HG02763 (cell line): ENCODE measurements around the gene ABI3.
A peak's percentile ranks its signal among the peaks of the same experiment; 100 is the strongest.

ENCODE experiments used
- ATAC-seq: cut with Tn5 transposase; IDR thresholded peaks from one replicate; pipeline ENCODE4 v1.9.1; 2021; ENCODE audit warnings: mild to moderate bottlenecking, moderate library complexity; ENCODE audit not compliant: unreplicated experiment

Gene ABI3

DNA sequence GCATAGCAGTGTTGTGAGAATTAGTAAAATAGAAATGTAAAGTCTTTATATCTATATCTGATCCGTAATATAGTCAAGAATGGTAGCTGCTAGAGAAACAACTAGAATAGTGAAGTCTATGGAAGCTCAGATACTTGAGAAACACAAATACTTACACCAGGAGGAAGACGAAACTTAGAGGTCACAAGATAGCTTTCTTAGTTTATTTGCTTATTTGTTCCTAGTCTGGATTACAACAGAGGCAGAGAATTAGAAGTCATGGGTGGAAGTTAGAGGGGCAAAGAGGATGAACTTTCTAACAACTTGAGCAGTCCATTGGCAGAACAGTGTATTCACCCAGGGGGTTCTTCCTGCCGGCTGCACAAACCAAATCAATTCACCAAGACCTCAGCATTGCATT is 14.0 kb upstream of the ABI3 start:
- no peak for ATAC-seq

DNA sequence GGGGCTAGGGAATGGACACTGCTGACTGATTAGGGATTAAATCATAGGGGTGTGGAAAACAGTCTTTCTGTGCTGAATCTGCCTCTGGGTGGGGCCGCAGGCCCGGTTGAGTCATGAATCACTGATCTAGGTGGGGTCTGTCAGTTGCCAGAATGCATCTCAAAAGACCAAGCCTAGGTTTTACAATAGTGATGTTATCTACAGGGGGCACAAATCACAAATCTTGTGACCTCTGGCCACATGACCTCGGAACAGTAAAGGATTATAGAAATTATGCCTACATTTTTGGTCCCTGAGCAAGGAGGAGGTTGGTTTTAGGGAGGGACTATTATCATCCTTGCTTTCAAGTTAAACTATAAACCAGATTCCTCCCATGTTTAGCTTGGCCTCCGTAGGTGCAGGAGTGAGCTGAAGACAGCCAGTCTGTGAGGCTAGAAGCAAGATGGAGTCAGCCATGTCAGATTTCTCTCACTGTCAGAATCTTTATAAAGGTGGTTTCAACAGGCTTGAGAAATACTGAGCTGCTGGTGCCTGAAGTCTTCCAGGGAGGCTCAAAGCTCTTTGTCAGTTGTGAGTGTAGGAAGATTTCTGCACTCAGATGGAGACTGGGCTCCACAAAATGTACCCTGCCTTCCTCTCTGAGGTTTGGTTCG is 13.0 kb upstream of the ABI3 start:
- ATAC-seq = no peak

DNA sequence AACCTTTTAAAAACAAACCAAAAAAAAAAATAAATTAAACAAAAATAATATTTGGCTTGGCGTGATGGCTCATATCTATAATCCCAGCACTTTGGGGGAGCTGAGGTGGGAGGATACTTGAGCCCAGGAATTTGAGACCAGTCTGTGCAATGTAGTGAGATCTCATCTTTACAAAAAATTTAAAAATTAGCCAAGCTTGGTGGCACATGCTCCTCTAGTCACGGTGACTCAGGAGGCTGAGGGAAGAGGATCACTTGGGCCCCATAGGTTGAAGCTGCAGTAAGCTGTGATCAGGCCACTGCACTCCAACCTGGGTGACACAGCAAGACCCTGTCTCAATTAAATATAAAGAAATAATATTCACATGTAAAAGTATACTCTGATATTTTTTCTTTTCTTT is 12.3 kb upstream of the ABI3 start:
- no peak for ATAC-seq

DNA sequence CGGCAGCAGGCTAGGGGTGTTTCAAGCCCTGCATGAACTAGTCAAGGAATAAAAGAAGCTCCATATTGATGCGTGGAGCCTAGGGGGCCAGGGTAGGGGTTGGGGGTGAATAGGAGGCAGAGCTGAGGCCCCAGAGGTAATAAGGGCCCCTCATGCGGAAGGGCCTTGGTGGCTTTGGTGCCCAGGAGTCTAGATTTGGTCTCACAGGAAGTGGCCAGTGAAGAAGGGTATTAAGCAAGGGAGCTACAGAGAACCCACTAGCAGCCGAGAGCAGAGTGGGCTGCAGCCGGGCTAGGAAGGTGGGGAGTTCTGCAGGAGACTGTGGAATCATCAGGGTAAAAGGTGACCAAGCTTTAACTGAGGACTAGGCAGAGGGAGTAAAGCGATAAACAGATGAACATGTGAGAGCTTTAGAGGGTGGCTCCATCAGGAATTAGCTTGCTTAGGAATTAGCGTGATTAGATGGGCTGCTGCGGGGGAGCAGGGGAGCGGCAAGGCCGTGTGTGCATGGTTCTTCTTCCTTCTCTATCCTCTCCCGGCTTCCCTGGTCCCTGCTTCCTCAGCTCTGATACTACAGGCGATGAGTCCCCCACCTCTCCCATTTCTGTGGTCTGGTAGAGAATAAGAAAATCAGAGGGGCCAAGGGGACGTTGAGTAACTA is 10.0 kb upstream of the ABI3 start:
- ATAC-seq = no peak

DNA sequence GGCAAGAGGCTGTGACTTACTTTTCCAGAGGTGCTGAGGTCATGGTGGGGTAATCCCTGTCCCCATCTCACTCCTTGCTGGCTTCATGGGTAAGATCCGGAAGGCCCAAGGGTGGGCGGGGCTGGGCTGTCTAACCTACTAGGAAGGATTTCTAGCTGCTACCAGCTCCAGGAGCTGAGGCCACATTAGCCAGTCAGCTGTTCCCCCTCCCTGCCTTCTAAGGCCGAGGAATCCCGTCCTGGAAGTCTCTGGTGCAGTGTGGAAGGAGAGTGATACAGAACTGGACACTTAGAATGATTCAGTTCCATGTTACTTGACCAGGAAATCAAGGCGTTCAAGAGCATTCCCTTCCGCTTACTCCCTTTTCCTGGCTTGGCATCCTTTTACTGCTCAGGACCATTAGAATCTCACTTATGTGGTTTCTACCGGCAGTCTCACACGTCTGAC is 9.0 kb upstream of the ABI3 start:
- no peak for ATAC-seq

DNA sequence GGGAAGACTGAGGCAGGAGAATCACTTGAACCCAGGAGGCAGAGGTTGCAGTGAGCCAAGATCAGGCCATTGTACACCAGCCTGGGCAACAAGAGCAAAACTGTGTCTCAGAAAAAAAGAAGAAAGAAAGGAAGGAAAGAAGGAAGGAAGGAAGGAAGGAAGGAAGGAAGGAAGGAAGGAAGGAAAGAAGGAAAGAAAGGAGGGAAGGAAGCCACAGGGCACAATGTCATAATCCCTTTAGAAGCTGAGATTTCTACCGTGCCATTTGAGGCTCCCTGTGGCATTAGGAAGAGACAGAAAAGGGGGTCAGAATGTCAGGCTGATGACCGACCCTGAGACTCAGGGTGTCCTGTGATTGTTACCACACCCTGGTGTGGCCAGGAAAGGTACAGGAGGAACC is 6.7 kb upstream of the ABI3 start:
- ATAC-seq = no peak

DNA sequence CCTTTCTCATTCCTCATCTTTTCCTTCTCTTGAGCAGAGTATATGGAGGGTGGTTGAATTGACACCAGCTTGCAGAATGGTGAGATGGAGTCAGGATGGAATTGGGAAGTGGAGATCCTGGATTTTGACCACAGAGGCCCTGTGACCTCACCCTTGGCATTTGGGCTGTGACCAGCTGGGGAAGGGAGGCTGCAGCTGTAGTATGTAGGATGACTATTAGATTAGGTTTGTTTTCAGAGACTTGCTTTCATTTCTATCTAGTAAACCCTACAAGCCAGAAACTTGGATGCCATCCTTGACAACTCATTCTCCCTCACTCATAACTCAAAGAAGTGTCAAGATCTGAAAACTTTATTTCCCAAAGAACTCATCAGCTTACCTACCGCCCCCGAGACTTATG is 6.0 kb upstream of the ABI3 start:
- ATAC-seq = no peak

DNA sequence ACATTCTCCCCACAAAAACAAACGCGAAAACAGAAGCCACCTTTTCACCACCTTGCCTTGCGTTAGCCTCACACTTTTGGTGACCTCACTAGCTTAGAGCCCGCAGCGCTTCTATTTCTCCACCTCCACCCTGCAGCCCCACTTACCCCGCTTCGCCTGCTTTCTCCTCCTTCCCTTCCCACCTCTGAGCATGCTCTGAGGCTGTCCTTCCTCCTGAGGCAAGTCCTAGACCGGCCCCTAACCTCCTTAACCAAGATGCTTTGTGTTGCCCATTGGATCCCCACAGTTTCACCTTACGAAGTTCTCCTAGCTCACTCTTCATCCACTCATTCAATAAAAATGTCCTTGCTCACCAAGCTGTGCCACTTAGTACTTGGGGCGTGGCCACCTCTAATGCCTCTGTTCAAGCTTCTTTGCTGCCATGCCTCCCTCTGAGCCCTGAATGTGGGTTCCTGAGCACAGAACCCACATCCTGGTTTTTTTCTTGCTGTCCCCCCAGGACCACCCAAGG is 1.4 kb upstream of the ABI3 start:
- ATAC-seq = no peak

DNA sequence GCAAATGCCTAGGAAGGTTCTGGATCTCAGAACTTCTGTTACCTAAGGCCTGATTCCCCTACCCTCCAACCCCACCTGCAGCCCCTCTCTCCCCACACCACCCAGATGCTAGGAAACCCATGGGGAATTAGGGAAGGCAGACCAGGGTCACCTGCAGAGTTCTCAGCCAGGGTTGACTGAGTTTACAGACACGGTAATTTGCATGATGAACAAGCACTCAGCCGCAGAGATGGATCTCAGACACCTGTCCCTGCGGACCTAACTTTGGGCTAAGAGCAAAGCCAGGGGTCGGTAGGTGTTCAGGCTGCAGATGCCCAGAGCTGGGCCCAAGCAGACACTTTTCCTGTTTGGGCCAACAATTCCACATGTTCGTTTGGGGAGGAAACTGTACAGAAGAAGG is 2.9 kb downstream of the ABI3 start:
- no peak for ATAC-seq

DNA sequence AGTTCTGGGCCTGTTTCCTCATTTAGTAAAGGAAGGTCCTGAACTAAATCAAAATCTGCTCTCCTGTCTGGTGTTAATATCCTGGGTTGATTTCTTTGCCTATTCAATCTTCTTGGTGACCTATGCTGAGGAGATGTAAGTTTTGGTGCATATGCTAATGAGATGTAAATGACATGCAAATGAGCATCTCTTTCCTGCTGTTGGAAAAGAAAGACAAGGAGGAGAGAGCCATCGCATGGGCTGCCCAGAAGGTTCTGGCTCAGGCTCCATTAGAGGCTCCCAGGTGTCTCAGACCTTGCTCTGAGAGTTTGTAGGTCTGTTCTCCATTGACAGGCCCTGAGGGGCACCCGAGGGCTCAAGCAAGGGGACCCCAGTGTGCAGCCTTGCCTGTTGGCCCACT is 3.3 kb downstream of the ABI3 start:
- ATAC-seq = no peak

DNA sequence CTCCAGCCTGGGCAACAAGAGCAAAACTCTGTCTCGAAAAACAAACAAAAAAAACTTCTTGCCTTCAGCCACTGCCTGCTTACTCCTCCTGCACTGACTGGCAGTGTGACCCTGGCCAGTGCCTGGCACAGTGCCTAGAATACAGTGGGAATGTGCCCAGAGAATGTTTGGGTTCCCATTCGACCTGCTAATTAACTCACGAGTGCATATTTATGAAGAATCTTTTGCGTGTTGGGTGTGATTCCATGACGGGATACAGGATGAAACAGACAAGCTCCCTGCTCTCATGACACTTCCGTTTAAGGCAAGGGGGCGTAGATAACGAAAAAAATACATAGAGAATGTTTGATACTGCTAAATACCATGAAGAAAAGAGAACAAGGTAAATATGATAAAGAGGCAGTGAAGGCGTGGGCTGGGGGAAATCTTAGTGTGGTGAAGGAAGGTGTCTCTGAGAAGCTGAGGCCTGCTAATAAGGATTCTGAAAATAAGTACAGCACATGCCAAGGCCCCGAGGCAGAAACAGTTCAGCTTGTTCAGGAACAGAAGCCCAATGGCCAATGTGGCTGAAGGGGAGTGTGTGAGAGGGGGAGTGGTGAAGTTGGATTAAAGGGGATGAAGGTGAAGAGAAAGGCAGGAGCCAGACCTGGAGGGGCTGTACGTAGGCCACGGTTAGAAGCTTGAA is 4.3 kb downstream of the ABI3 start:
- ATAC-seq = no peak

DNA sequence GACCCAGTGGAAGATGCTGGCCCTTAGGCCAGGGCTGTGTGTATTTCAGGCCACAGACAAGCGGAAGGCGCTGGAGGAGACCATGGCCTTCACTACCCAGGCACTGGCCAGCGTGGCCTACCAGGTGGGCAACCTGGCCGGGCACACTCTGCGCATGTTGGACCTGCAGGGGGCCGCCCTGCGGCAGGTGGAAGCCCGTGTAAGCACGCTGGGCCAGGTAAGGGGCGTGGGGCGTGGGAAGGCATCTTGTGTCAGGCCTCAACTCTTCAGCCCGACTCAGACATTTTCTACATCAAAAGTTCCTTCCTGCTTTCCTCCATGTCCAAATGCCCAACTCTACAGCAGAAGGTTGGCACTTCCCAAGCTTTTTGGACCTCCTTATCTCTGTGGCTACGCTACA is 6.0 kb downstream of the ABI3 start:
- ATAC-seq = no peak

DNA sequence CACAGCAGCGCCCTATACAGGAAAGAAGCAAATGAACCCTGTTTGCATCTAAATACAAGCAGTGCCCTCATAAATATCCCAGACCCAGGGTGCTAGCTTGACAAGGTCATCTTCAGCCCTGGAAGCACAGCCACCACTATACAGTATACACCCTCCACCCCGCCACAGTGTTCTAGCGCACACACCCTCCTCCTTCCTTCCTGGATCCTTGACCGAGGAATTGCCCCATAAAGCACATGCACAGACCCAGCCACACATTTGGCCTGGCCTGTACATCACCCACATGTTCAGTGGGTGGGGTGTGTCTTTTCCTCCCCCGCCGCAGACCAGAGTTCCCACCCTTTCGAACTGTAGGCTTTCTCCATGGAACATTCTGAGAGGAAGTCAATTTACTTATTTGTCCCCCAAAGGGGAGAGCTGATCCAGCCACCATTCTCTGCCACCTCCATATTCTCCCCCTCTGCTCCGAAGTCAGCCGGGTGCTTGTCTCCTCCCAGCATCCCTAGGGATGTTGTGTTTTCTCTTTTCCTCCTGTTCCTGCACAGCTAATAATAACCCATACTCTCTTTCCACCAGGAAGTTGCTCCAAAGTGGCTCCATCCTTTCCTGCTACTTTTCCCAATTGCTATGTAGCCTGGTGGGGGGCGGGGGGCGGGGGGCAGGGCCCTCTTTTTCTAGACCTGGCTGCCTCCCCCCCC is 6.6 kb downstream of the ABI3 start:
- ATAC-seq = no peak

DNA sequence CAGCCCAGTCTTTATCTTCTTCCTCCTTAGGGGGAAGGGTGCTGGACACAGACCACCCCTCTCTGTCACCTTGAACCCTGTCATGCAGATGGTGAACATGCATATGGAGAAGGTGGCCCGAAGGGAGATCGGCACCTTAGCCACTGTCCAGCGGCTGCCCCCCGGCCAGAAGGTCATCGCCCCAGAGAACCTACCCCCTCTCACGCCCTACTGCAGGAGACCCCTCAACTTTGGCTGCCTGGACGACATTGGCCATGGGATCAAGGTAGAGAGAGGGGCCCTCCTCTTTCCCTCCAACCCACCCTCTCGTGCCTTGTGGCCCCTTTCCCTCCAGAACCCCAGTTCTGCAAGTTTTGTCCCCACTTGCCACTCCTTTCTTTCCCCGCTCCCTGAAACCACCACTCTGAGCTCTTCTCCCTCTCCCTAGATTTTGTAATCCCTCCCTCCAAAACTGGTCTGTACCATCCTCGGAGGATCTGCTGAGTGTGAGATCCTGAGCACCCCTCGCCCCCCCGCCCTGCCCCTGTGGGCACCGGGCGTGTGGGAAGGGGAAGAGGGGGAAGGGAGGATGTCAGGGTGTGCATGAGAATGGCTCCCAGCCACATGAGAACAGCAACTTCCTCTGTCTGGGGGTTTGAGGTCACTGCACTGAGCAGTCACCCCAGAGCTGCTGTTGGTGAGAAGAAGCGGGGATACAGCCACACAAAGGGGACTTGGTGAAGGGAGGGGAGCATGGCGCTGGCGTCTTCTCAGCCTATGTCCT is 7.3 kb downstream of the ABI3 start:
- ATAC-seq = peak; percentile 38

DNA sequence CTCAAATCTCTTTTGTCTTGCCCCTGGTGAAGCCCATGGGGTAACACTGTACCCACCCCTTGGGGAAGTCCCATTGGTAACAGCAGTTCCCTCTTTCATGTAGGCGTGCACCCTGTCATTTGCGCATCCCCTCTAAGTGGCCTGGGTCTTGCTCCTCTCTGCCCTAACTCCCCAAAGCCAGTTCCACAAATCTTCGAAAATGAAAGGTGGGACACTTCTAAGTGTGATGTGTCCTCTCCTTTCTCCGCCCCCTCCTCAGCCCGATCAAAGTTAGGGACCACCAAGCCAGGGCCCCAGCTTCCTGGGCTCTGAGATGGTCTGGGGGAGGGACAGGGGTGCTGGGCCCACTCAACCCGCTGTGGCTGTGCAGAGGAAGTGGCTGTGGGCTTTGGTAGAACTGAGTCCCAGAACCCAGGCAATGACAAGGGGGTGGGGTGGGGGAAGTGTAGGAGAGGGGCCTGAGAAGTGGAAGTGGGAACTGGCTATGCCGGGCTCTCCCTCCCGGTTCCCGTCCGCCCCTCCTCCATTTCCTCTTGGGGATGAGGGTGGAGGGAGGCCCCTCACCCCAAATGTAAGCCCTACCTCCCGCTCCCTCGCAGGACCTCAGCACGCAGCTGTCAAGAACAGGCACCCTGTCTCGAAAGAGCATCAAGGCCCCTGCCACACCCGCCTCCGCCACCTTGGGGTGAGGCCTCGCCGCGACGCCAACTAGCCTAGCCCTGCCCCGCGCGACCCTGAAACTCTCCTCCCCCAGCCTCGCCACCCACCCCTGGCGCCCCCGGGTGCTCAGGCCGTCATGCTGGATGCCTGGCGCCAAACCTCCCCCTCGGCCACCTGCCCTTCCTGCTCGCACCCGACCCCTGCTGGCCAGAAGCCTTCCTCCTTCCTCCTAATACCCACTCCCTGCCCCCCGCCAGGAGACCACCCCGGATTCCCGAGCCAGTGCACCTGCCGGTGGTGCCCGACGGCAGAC is 8.7 kb downstream of the ABI3 start:
- ATAC-seq = no peak

DNA sequence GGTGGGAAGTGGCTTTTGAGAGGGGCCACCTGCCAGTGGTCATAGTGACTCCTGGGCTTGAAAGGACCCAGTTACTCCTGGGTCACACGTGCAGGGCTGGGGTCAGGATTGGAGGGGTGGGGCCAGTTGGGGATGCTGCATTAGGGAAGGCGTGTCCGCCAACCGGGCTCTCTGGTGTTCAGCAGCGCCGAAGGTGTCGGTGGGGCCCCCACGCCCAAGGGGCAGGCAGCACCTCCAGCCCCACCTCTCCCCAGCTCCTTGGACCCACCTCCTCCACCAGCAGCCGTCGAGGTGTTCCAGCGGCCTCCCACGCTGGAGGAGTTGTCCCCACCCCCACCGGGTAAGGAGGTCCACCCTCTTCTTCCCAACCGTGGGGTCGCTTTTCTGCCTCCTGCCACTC is 9.5 kb downstream of the ABI3 start:
- no peak for ATAC-seq

DNA sequence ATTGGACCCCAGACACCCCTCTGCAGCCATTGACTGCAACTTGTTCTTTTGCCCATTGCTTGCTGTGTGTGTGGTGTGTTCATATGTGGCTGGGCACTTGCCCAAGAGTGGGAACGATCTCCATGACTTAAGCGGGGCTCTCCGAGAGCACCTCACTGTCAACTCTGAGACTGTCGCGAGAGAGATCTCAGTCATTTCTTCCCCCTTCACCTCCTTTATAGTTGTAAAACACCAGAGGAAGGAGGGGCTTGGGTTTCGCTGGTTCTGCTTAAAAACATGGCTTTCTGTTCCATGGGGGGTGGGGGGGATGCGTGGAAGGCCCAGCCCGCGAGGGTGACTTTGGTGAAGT is 12.6 kb downstream of the ABI3 start:
- ATAC-seq = no peak

DNA sequence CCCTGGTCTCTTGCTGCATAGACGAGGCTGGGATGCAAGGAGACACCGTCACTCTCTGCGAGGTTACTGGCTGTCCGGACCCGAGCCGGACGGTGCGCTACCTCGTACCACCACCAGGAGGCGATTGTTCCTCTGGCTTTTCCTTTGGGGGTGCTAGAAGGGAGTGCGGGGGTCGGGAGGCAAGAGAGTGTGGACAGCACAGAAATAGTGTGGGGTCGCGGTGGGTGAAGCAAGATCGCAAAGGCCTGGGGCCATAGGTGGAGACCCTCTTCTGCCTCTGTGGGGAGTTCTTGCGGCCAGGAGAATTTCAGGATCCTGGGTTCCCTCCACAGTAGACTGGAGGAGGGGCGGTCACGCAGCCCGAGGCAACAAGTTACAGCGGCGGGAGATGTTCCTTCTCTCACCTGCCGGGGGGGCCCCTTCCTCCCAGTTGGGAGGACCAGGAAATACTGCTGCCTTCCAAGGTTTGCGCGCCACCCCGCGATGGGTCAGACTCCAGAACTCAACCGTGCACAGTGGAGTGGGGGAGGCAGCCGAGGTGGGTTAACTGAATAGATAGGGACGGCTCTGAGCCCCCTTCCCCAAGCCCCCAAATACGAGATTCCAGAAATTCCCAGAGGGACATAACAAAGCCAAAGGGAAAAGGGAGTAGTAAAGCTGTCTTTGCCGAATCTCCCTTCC is 13.2 kb downstream of the ABI3 start:
- no peak for ATAC-seq
